GM12864 (cell line): Measurements from ENCODE around the gene AKR1A1.

Experiments
- DNase-seq: peaks from one replicate; pipeline ENCODE4 v3.0.0-alpha.2; 2011; ENCODE audit warnings: low read depth
- H3K4me3 ChIP-seq: 2 replicates; pipeline ENCODE4 v1.5.1; 2011; ENCODE audit warnings: mild to moderate bottlenecking, low read depth, low read length, control low read depth
- TF ChIP-seq, protein P1 (sequence below): IDR thresholded peaks from 2 replicates; pipeline ENCODE4 v1.5.1; 2011; ENCODE audit warnings: low read depth, mild to moderate bottlenecking, moderate library complexity, low read length, control low read depth, inconsistent platforms; ENCODE audit errors: missing control alignments

AKR1A1 gene

DNA sequence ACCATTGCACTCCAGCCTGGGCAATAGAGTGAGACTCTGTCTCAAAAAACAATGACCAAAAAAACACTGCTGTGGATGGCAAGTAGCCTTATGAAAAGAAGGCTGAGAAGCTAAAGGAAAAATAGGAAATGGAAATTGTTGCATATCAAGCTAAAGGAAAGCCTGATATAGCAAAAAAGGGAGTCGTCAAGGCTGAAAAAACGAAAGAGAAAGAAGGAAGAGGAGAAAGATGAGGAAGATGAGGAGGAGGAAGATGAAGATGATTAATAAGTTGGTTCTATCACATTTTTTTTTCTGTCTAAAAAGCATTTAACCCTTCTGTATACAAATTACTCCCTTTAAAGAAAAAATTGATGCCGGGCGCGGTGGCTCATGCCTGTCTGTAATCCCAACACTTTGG, 18.8 kb upstream of the AKR1A1 start:
- TF ChIP-seq, protein P1, sequence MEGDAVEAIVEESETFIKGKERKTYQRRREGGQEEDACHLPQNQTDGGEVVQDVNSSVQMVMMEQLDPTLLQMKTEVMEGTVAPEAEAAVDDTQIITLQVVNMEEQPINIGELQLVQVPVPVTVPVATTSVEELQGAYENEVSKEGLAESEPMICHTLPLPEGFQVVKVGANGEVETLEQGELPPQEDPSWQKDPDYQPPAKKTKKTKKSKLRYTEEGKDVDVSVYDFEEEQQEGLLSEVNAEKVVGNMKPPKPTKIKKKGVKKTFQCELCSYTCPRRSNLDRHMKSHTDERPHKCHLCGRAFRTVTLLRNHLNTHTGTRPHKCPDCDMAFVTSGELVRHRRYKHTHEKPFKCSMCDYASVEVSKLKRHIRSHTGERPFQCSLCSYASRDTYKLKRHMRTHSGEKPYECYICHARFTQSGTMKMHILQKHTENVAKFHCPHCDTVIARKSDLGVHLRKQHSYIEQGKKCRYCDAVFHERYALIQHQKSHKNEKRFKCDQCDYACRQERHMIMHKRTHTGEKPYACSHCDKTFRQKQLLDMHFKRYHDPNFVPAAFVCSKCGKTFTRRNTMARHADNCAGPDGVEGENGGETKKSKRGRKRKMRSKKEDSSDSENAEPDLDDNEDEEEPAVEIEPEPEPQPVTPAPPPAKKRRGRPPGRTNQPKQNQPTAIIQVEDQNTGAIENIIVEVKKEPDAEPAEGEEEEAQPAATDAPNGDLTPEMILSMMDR = no peak
- DNase-seq = no peak
- H3K4me3 ChIP-seq = no peak overlapping the region

DNA sequence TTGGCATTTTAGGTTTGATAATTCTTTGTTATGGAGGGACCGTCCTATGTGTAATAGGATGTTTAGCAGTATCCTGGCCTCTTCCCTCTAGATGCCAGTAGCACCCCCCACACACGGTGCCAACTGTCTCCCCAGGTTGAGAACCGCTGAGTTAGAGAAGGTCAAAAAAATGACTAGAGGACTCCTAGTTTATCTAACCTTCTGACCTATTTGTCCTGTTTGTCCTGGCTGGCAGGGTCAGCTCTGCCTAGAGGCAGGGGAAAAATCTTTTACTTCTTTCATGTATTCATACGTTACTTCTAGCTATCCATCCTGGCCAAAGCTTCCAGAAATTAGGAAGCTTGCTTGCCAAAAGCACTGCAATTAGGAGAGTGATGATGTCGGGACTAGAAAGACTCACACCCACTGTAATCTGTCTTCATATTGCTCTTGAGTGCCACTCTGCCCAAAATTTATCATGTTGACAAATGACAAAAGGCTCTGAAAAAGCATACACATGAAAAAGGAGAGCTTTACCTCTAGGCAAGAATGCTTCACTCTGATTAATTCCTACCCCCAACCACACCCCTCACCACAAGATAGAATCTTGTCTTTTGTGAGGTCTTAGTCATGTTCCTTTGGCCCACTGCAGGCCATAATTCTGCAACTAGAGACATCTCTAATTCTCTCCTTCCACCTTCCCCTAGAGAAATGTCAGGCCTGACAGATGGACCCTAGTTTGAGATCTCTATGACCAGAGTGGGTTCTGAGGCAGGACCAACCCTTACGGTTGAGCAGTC, 14.4 kb upstream of the AKR1A1 start:
- DNase-seq = no peak
- no peak overlapping the region for H3K4me3 ChIP-seq
- TF ChIP-seq, protein P1 = no peak

DNA sequence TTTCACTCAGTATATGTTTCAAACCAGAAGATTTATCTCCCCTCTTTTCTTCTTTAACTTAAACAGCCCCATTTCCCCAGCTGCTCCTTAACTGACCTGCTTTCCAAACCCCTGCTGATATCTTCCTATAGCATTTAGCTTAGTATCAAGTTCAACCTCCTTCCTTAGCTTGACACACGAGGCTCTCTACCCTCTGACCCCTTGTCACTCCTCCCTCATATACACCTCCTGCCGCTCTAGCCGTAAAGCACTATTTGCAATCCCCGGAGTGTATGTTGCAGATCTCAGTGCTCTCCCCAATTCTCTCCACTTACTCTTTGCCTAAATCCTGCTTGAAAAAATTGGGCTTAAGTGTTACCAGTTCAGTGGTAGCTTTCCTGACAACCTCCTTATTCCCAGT, 13.7 kb upstream of the AKR1A1 start:
- no peak for DNase-seq
- TF ChIP-seq, protein P1 = no peak
- no peak overlapping the region for H3K4me3 ChIP-seq

DNA sequence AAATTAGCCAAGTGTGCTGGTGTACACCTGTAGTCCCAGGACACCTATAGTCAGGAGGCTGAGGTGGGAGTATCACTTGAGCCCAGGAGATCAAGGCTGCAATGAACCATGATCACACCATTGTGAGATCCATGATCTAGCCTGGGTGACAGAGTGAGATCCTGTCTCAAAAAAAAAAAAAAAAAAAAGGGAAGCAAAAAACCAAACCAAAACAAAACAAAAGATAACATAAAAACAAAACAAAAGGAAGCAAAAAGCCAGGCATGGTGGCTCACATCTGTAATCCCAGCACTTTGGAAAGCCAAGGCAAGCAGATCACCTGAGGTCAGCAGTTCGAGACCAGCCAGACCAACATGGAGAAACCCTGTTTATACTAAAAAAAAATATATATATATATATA, 9.4 kb upstream of the AKR1A1 start:
- no peak overlapping the region for H3K4me3 ChIP-seq
- DNase-seq = no peak
- TF ChIP-seq, protein P1 = no peak

DNA sequence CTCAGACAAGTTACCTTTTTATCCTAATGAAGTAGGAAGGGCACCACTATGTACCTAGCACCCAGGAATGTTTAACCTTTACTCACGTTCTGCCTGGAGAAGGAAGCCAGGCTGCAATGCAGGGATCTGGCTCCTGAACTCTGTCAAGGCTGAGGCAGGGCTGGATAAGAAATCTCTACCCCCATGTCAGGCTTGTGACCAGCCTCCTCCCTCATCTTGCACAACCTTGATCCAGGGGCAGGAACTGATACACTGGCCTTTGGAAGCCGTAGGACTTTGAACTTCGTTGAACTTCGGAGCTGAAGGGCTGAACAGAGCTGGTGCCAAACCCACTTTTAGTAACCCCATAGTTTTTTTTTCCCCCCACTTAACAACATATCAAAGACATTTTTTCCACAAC, 8.0 kb upstream of the AKR1A1 start:
- no peak overlapping the region for H3K4me3 ChIP-seq
- TF ChIP-seq, protein P1 = no peak
- no peak for DNase-seq

DNA sequence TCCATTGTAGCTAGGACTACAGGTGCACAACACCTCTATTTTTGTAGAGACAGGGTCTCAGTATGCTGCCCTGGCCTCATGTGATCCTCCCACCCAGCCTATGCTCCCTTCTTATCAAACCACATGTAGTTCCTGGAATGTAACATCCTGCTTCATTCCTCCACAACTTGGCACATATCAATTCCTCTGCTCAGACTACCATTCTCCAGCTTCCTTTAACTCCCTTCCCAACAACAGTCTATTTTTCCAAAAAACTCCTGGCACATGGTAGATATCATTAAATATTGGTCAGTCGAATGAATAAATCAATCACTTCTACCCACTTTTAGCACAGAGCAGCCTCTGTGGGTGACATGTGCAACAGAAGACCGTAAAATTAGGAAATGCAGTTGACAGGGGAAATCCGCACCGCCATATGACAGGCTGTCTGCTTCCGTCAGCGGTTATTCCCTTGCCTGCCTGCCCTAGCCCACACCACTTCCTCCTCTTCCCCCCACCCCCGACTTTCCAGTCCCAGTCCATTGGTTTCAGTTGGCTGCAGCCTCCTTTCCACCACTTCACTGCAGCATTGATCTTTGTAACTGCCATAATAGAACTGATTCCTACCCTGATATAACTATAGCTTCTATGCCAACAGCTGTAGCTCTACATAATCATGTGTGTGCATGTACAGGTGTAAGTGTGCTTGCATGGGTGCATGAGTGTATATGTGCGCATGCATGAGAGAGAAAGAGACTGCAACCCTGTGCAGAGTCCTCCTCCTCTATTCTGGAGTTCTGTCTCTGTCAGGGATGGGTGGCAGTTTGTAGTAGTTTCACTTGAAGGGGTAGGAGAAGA, 6.8 kb upstream of the AKR1A1 start:
- DNase-seq = peak; percentile 72
- H3K4me3 ChIP-seq = no peak overlapping the region
- TF ChIP-seq, protein P1 = no peak

DNA sequence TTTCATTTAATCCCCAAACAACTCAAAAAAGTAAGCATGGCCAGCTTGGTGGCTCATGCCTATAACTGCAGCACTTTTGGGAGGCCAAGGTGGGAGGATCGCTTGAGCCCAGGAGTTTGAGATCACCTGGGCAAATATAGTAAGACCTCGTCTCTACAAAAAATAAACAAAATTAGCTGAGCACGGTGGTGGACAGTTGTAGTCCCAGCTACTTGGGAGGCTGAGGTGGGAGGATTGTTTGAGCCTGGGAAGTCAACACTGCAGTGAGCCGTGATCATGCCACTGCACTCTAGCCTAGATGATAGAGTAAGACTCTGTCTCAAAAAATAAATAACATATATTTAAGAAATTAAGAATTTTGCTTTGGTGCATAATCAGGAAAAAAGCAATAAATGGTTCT, 6.1 kb upstream of the AKR1A1 start:
- no peak for DNase-seq
- TF ChIP-seq, protein P1 = no peak
- H3K4me3 ChIP-seq = no peak overlapping the region
